Right lobe of liver (tissue), 4 donors: ENCODE measurements around the gene CENPA.

Experiments used
- CTCF ChIP-seq, 4 donors: fragments of 200-600 bp in 3 of 4; fragments of 450-650 bp in 1 of 4; IDR thresholded peaks; one replicate each; pipeline versions ENCODE4 v1.5.1 to v1.8.0; 2016 to 2022; ENCODE audit warnings: antibody characterized with exemption in 4 of 4, mild to moderate bottlenecking in 2 of 4
- POLR2A ChIP-seq: fragments of 450-650 bp; IDR thresholded peaks from one replicate; pipeline ENCODE4 v1.6.1; 2017; ENCODE audit warnings: antibody characterized with exemption, mild to moderate bottlenecking
- donor health status: DM: no; HTN: no; CAD: no.
- donor health status: DM: no; HTN: no; CAD: no.
- donor health status: DM: no; HTN: yes; CAD: no.

GRCh38 chr2:26746934-26747333, 38.9 kb upstream of the CENPA start:
- no peak for TF ChIP-seq POLR2A
- no peak for TF ChIP-seq CTCF (IDR thresholded peaks at IDR 0.05)
